GM12874 (cell line): Measurements from ENCODE around the gene GCNT1.

ENCODE experiments used
- TF ChIP-seq, protein P1 (sequence below): IDR thresholded peaks from 2 replicates; pipeline ENCODE4 v1.5.1; 2011; ENCODE audit warnings: low read depth, mild to moderate bottlenecking, control low read depth, low read length, moderate library complexity; ENCODE audit not compliant: insufficient read depth

The GCNT1 gene

GRCh38 chr9:76433406-76433805 lies 25.6 kb upstream of the GCNT1 start:
- TF ChIP-seq, protein P1, sequence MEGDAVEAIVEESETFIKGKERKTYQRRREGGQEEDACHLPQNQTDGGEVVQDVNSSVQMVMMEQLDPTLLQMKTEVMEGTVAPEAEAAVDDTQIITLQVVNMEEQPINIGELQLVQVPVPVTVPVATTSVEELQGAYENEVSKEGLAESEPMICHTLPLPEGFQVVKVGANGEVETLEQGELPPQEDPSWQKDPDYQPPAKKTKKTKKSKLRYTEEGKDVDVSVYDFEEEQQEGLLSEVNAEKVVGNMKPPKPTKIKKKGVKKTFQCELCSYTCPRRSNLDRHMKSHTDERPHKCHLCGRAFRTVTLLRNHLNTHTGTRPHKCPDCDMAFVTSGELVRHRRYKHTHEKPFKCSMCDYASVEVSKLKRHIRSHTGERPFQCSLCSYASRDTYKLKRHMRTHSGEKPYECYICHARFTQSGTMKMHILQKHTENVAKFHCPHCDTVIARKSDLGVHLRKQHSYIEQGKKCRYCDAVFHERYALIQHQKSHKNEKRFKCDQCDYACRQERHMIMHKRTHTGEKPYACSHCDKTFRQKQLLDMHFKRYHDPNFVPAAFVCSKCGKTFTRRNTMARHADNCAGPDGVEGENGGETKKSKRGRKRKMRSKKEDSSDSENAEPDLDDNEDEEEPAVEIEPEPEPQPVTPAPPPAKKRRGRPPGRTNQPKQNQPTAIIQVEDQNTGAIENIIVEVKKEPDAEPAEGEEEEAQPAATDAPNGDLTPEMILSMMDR = no peak

GRCh38 chr9:76433836-76434235 lies 25.1 kb upstream of the GCNT1 start:
- TF ChIP-seq, protein P1 = no peak

GRCh38 chr9:76438841-76439588 lies 20.0 kb upstream of the GCNT1 start:
- TF ChIP-seq, protein P1 = no peak

GRCh38 chr9:76441551-76442322 lies 17.2 kb upstream of the GCNT1 start:
- TF ChIP-seq, protein P1 = no peak

DNA sequence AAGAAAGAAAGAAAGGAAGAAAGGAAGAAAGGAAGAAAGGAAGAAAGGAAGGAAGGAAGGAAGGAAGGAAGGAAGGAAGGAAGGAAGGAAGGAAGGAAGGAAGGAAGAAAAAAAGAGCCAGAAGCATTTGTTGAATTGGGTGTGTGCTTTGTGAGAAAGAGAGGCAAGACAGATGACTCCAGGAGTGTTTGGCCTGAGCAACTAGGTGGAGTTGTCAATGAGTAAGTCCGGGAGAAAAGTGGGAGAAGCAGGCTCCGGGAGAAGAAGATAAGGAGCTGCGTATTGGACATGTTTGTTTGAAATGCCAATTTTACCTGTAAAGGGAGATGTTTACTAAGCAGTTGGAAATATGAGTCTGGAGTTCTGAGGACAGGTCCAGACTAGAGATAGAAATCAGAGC lies 15.1 kb upstream of the GCNT1 start:
- TF ChIP-seq, protein P1 = no peak

- TF ChIP-seq, protein P1 = no peak
These were observed 14.6 kb upstream of the GCNT1 start for GRCh38 chr9:76444322-76444929.

- TF ChIP-seq, protein P1 = no peak
These were observed 13.0 kb upstream of the GCNT1 start for GRCh38 chr9:76445976-76446375.
